Coronary artery (tissue), 2 donors: ENCODE measurements around the gene VARS1.
"Not testable (repeated sequence)": the region's sequence is repeated elsewhere in the genome, so short reads cannot be mapped to it uniquely, and the experiment has no call there.

ENCODE experiments used
- DNase-seq: peaks from one replicate; pipeline ENCODE4 v3.0.0-alpha.2; 2017; ENCODE audit warnings: low spot score
- H3K27ac ChIP-seq, 2 donors: fragments of 200-600 bp; sonication (generic); one replicate each; pipeline ENCODE4 v1.5.1; 2016 to 2019
- H3K4me3 ChIP-seq: fragments of 200-600 bp; sonication (generic); 2 replicates; pipeline ENCODE4 v1.5.1; 2016; ENCODE audit warnings: mild to moderate bottlenecking, moderate library complexity
- TF ChIP-seq, protein P1 (sequence below): fragments of 200-600 bp; sonication (generic); IDR thresholded peaks from one replicate; pipeline ENCODE4 v1.5.1; 2019; ENCODE audit warnings: antibody characterized with exemption

The VARS1 gene

GRCh38 chr6:31794866-31795615 lies 511 bp downstream of the VARS1 start:
- Histone ChIP-seq H3K27ac (peak overlapping the region; percentile 91 to 97), H3K4me3 (peak overlapping the region; percentile 94)
- TF ChIP-seq, protein P1, sequence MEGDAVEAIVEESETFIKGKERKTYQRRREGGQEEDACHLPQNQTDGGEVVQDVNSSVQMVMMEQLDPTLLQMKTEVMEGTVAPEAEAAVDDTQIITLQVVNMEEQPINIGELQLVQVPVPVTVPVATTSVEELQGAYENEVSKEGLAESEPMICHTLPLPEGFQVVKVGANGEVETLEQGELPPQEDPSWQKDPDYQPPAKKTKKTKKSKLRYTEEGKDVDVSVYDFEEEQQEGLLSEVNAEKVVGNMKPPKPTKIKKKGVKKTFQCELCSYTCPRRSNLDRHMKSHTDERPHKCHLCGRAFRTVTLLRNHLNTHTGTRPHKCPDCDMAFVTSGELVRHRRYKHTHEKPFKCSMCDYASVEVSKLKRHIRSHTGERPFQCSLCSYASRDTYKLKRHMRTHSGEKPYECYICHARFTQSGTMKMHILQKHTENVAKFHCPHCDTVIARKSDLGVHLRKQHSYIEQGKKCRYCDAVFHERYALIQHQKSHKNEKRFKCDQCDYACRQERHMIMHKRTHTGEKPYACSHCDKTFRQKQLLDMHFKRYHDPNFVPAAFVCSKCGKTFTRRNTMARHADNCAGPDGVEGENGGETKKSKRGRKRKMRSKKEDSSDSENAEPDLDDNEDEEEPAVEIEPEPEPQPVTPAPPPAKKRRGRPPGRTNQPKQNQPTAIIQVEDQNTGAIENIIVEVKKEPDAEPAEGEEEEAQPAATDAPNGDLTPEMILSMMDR: no peak
- DNase-seq: peak; percentile 74

DNA sequence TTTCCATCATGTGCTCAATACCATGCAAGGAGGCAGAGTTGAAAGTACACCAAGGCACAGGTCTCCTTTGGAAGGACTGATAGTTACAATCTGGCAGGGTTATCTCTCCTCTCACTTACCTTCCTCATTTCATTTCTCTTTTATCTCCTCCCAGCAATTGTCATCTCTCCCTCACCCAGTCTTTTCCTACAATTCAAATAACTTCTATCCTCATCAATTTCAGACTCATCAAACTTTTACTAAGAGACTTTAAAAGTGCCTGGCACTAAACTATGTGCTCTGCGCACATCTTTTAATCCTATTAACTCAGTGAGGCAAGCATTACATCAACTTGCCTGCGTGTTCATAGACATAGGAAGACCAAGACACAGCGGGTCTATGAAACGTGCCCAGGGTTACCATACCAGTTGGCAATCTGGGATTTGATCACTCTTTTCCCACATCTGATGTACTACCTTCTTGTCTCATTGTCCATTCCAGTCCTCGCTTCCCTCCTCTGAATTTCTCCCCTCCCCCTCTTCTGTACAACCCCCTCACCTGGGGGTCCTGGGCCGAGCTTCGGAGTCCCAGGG lies 1.2 kb downstream of the VARS1 start:
- DNase-seq: no peak
- Histone ChIP-seq H3K4me3 (peak overlapping the region; percentile 94), H3K27ac (peak overlapping the region; percentile 91 to 97)
- TF ChIP-seq, protein P1: no peak

GRCh38 chr6:31793927-31794245 lies 1.7 kb downstream of the VARS1 start:
- Histone ChIP-seq H3K27ac (peak overlapping the region; percentile 91 to 97), H3K4me3 (peak overlapping the region; percentile 94)
- DNase-seq: not testable (repeated sequence)

GRCh38 chr6:31792761-31793171 lies 2.8 kb downstream of the VARS1 start:
- TF ChIP-seq, protein P1: no peak
- H3K4me3 ChIP-seq: no peak overlapping the region
- no peak for DNase-seq
- no peak overlapping the region for H3K27ac ChIP-seq

DNA sequence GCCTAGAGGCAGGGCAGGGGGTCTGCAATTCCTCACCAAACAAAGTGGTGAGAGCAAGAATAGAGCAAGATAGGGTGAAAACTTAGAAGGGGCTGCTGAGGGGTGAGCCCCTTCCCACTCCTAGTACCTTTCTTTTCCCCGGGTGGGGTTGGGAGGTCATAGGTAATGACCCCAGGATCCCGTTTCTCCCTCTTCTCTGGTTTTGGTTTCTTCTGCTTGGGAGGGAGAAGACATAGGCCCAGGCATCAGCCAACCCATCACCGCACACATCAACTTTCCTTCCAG lies 3.5 kb downstream of the VARS1 start:
- Histone ChIP-seq H3K27ac (no peak overlapping the region), H3K4me3 (no peak overlapping the region)
- no peak for DNase-seq
- TF ChIP-seq, protein P1: no peak

DNA sequence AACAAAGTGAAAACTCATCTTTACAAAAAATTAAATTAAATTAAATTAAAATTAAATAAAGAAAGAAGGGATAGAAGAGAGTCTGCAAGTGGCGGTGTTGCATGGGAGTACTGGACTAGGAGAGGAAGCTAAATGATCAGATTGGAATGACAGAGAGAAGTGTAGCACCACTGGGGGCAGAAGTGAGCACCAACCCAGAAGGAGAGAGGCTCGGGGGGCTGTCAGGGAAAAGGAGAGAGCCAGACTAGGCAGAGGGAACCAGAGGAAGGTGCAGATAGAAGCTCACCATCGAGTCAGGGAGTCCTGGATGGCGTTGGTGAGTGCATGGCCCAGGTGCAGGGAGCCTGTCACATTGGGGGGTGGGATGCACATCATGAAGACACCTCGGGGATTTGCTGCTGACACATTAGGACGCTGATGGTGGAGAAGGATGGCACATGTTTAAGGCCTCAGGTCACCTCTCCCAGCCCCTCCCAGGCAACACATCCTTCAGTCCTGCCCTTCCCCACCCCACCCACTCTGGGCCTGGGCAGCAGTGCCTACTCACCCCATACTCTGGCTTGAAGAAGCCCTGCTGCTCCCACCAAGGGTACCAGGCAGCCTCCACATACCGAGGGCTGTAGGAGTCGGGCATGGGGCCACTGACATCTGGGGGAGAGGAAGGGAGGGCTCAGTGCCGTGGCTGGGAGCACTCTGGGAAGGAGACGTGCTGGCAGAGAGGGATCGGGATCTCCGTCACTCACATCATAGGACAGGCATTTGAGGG lies 4.0 kb downstream of the VARS1 start:
- Histone ChIP-seq H3K4me3 (no peak overlapping the region), H3K27ac (no peak overlapping the region)
- peak; percentile 70 for DNase-seq
- TF ChIP-seq, protein P1: no peak

DNA sequence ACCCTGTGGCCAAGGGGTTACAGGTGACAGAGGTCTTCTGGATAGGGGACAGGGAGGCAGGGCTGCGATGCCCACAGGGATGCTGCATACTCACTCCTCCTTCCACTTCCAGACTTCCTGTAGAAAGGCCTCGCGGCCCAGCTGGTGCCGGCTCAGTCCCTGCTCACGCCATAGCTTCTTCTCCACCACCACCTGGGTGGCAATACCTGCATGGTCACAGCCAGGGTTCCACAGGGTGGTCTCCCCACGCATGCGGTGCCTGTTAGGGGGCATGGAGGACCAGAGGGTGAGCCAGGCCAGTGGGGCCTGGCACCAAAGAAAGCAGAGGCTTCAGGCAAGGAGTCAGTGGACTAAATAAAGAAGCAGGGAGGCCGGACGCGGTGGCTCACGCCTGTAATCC lies 10.1 kb downstream of the VARS1 start:
- TF ChIP-seq, protein P1: no peak
- Histone ChIP-seq H3K4me3 (no peak overlapping the region), H3K27ac (no peak overlapping the region)
- no peak for DNase-seq
